ENCODE results near the gene OPRM1.

OPRM1 gene

DNA sequence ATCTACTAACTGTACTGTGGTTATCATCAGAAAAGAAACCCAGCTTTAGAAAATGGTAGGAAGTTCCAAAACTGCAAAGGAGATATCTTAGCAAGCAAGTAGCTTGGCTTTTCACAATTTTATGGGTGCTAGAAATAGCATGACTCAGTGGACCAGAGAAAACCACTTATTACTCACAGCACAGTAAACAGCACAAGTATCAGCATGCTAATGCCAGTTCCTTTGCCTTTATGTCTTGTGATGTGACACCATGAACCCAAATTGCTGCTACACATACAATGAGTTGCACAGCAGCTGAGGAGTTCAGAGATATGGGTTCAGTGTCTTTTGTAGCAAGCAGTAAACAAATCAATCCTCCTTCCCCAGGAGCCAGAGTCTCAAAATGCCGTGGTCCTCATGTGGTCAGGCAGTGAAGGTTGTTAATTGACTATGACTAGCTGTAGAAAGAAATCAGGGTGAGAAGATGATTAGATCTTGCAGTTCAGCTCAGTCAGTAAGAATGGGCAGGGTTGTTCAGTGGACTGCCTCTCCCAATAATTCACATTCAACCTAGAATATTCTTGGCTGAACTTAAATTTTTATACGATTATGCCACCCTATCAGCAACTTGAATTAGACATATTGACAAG is 73.3 kb downstream of the OPRM1 start:
- TF ChIP-seq, protein P1, sequence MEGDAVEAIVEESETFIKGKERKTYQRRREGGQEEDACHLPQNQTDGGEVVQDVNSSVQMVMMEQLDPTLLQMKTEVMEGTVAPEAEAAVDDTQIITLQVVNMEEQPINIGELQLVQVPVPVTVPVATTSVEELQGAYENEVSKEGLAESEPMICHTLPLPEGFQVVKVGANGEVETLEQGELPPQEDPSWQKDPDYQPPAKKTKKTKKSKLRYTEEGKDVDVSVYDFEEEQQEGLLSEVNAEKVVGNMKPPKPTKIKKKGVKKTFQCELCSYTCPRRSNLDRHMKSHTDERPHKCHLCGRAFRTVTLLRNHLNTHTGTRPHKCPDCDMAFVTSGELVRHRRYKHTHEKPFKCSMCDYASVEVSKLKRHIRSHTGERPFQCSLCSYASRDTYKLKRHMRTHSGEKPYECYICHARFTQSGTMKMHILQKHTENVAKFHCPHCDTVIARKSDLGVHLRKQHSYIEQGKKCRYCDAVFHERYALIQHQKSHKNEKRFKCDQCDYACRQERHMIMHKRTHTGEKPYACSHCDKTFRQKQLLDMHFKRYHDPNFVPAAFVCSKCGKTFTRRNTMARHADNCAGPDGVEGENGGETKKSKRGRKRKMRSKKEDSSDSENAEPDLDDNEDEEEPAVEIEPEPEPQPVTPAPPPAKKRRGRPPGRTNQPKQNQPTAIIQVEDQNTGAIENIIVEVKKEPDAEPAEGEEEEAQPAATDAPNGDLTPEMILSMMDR (IDR thresholded peaks at IDR 0.05; ENCODE audit: borderline replicate concordance, extremely low read depth, low read length, poor library complexity, severe bottlenecking), result no peak
- no peak for TF ChIP-seq EZH2 (IDR thresholded peaks at IDR 0.05; ENCODE audit: borderline replicate concordance, low read depth, low read length, severe bottlenecking)
- ATAC-seq (ENCODE audit: insufficient read depth, low read depth) (no peak), DNase-seq (no peak)
- H3K4me2 ChIP-seq (ENCODE audit: insufficient read depth, low read length), result no peak overlapping the region
- no peaks in the 10 kb centered on the region for H3K27me3 ChIP-seq (ENCODE audit: insufficient read depth, low read length, poor library complexity)
- H3K4me3 ChIP-seq (ENCODE audit: low read depth in 1 of 2, low read length in 2 of 2), result no peak overlapping the region
- H4K20me1 ChIP-seq (ENCODE audit: insufficient read depth, low read length), result no peaks in the 10 kb centered on the region
- no peak overlapping the region for H3K9ac ChIP-seq (ENCODE audit: low read depth, low read length)
- H3K79me2 ChIP-seq (ENCODE audit: insufficient read depth, low read length), result no peaks in the 10 kb centered on the region
- H3K36me3 ChIP-seq (ENCODE audit: insufficient read depth, low read length), result no peaks in the 10 kb centered on the region
- no peaks in the 10 kb centered on the region for H3K9me3 ChIP-seq (ENCODE audit: insufficient read depth, low read length, severe bottlenecking)
- H2AFZ ChIP-seq (ENCODE audit: low read depth, low read length), result no peak overlapping the region
- H3K27ac ChIP-seq (ENCODE audit: low read length), result no peak overlapping the region
- H3K4me1 ChIP-seq (ENCODE audit: insufficient read depth, low read length), result no peaks in the 10 kb centered on the region

DNA sequence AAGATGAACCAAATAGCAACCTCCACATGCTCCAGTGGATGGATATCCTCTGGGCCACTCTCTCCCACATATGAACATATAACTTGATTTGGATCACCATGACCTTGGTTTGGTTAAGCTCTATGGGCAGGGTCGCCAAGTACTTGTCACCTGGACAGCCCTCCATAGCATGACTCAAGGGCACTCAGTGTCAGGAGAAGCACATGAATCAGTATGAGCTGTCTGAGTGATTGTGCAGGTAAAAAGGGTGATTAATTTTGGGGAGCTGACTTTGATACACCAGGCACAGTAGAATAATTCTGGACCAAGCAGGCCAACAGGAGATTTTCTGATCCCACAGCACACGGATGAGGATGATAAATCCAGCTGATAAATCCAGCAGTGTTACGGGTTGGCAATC is 74.4 kb downstream of the OPRM1 start:
- no peaks in the 10 kb centered on the region for H3K36me3 ChIP-seq (ENCODE audit: insufficient read depth, low read length)
- DNase-seq (no peak), ATAC-seq (ENCODE audit: insufficient read depth, low read depth) (no peak)
- no peak overlapping the region for H3K27ac ChIP-seq (ENCODE audit: low read length)
- no peaks in the 10 kb centered on the region for H3K79me2 ChIP-seq (ENCODE audit: insufficient read depth, low read length)
- H3K4me1 ChIP-seq (ENCODE audit: insufficient read depth, low read length), result no peaks in the 10 kb centered on the region
- no peak overlapping the region for H3K4me3 ChIP-seq (ENCODE audit: low read depth in 1 of 2, low read length in 2 of 2)
- H3K27me3 ChIP-seq (ENCODE audit: insufficient read depth, low read length, poor library complexity), result no peaks in the 10 kb centered on the region
- no peak overlapping the region for H2AFZ ChIP-seq (ENCODE audit: low read depth, low read length)
- no peak overlapping the region for H3K9ac ChIP-seq (ENCODE audit: low read depth, low read length)
- no peaks in the 10 kb centered on the region for H3K9me3 ChIP-seq (ENCODE audit: insufficient read depth, low read length, severe bottlenecking)
- no peaks in the 10 kb centered on the region for H4K20me1 ChIP-seq (ENCODE audit: insufficient read depth, low read length)
- H3K4me2 ChIP-seq (ENCODE audit: insufficient read depth, low read length), result no peak overlapping the region
- TF ChIP-seq EZH2 (IDR thresholded peaks at IDR 0.05; ENCODE audit: borderline replicate concordance, low read depth, low read length, severe bottlenecking), result no peak
- TF ChIP-seq, protein P1 (IDR thresholded peaks at IDR 0.05; ENCODE audit: borderline replicate concordance, extremely low read depth, low read length, poor library complexity, severe bottlenecking), result no peak

DNA sequence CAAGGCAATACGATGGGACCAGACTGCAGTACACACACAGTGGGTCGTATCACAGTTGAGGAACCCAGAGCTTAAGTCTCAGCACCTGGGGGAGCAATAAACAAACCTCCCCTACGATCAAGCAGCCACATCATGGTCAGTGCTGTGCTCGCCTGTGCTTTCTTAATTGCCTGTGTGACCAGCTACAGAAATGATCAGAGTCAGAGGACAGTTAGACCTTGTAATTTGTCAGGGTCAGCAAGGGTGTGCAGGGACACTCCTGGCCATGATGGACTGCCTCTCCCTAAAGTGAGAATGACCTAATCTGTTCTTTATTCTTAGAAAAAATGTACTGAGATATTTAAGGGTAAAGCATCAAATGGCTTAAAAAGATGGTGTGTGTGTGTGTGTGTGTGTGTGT is 78.4 kb downstream of the OPRM1 start:
- no peaks in the 10 kb centered on the region for H4K20me1 ChIP-seq (ENCODE audit: insufficient read depth, low read length)
- ATAC-seq (ENCODE audit: insufficient read depth, low read depth), result no peak
- DNase-seq, result no peak
- H3K4me1 ChIP-seq (ENCODE audit: insufficient read depth, low read length), result no peaks in the 10 kb centered on the region
- no peak overlapping the region for H2AFZ ChIP-seq (ENCODE audit: low read depth, low read length)
- no peak overlapping the region for H3K9ac ChIP-seq (ENCODE audit: low read depth, low read length)
- no peaks in the 10 kb centered on the region for H3K79me2 ChIP-seq (ENCODE audit: insufficient read depth, low read length)
- TF ChIP-seq EZH2 (IDR thresholded peaks at IDR 0.05; ENCODE audit: borderline replicate concordance, low read depth, low read length, severe bottlenecking), result no peak
- TF ChIP-seq, protein P1 (IDR thresholded peaks at IDR 0.05; ENCODE audit: borderline replicate concordance, extremely low read depth, low read length, poor library complexity, severe bottlenecking), result no peak
- no peaks in the 10 kb centered on the region for H3K36me3 ChIP-seq (ENCODE audit: insufficient read depth, low read length)
- H3K27me3 ChIP-seq (ENCODE audit: insufficient read depth, low read length, poor library complexity), result no peaks in the 10 kb centered on the region
- H3K27ac ChIP-seq (ENCODE audit: low read length), result no peak overlapping the region
- H3K9me3 ChIP-seq (ENCODE audit: insufficient read depth, low read length, severe bottlenecking), result peaks cover 2% of the 10 kb centered on the region
- H3K4me2 ChIP-seq (ENCODE audit: insufficient read depth, low read length), result no peak overlapping the region
- H3K4me3 ChIP-seq (ENCODE audit: low read depth in 1 of 2, low read length in 2 of 2), result no peak overlapping the region
